B cell (primary cell): Measurements from ENCODE around the gene LIMCH1. TPM values are rescaled to one million over a fixed set of nuclear protein-coding genes. Genes with fewer than 3 reads are reported as not detected.

ENCODE experiments used
- ATAC-seq: fragments of 200-7000 bp; cut with Tn5 transposase; one replicate; pipeline ENCODE4 v1.10.0; 2021; ENCODE audit warnings: low read depth, mild to moderate bottlenecking, moderate number of reproducible peaks, moderate library complexity
- CTCF ChIA-PET: fragments of 350-600 bp; sonication (Branson Sonifier 250); formaldehyde crosslinking; loops from one replicate; lab custom pipeline; 2021; ENCODE audit warnings: antibody characterized with exemption, inconsistent platforms; lab: Charles Lee
- POLR2A ChIA-PET: fragments of 350-600 bp; sonication (Branson Sonifier 250); formaldehyde crosslinking; loops from one replicate; lab custom pipeline; 2021; ENCODE audit warnings: antibody characterized with exemption; lab: Charles Lee
- DNase-seq: peaks from one replicate; pipeline ENCODE4 v3.0.0; 2013
- H2AFZ ChIP-seq: 2 replicates; pipeline ENCODE4 v1.6.1; 2012; ENCODE audit warnings: mild to moderate bottlenecking, low read depth, low read length; ENCODE audit not compliant: insufficient read depth, poor library complexity, severe bottlenecking
- H3K27ac ChIP-seq, 2 donors: 1 replicate in 1 of 2; 2 replicates in 1 of 2; pipeline ENCODE4 v1.5.1; 2012 to 2013; ENCODE audit warnings: low read length in 2 of 2, mild to moderate bottlenecking in 2 of 2, moderate library complexity in 1 of 2
- H3K27me3 ChIP-seq, 4 experiments: fragments of 200-600 bp in 1 of 4; sonication (generic) in 1 of 4; replicated peaks in 1 of 4; 1 replicate in 2 of 4; 2 replicates in 2 of 4; pipeline versions ENCODE4 v1.6.1 to v1.7.0; 2013 to 2016; ENCODE audit warnings: low read length in 3 of 4, mild to moderate bottlenecking in 2 of 4, mixed read lengths in 1 of 4, moderate library complexity in 1 of 4; ENCODE audit not compliant: insufficient read depth in 4 of 4, control insufficient read depth in 3 of 4; ENCODE audit errors: control extremely low read depth in 1 of 4
- H3K36me3 ChIP-seq, 2 experiments: replicated peaks in 1 of 2; 1 replicate in 1 of 2; 2 replicates in 1 of 2; pipeline versions ENCODE4 v1.6.1 to v1.7.1; 2013; ENCODE audit warnings: low read length in 1 of 2; ENCODE audit not compliant: insufficient read depth in 2 of 2, control insufficient read depth in 1 of 2; ENCODE audit errors: control extremely low read depth in 1 of 2, extremely low read depth in 1 of 2
- H3K4me1 ChIP-seq, 2 donors: fragments of 200-600 bp in 1 of 2; sonication (generic) in 1 of 2; 1 replicate in 1 of 2; 2 replicates in 1 of 2; pipeline versions ENCODE4 v1.5.1 to v1.6.1; 2013 to 2017; ENCODE audit warnings: low read length in 2 of 2; ENCODE audit not compliant: control insufficient read depth in 2 of 2, insufficient read depth in 2 of 2
- H3K4me2 ChIP-seq: replicated peaks from 2 replicates; pipeline ENCODE3; 2012; ENCODE audit warnings: mild to moderate bottlenecking, low read depth, low read length; ENCODE audit not compliant: poor library complexity, severe bottlenecking
- H3K4me3 ChIP-seq, 5 experiments: fragments of 200-600 bp in 1 of 5; sonication (generic) in 1 of 5; 1 replicate in 3 of 5; 2 replicates in 2 of 5; pipeline versions ENCODE4 v1.5.1 to v1.7.0; 2011 to 2016; ENCODE audit warnings: low read length in 4 of 5, mild to moderate bottlenecking in 4 of 5, low read depth in 2 of 5, control low read depth in 1 of 5, moderate library complexity in 1 of 5; ENCODE audit not compliant: insufficient read depth in 1 of 5; ENCODE audit errors: control extremely low read depth in 1 of 5, extremely low read depth in 1 of 5
- H3K79me2 ChIP-seq: fragments of 200-600 bp; sonication (generic); one replicate; pipeline ENCODE4 v1.6.0; 2016; ENCODE audit warnings: low read length; ENCODE audit not compliant: control insufficient read depth, insufficient read depth
- H3K9ac ChIP-seq: fragments of 200-600 bp; sonication (generic); 2 replicates; pipeline ENCODE4 v1.6.1; 2017; ENCODE audit warnings: mild to moderate bottlenecking, low read length, moderate library complexity
- H3K9me3 ChIP-seq, 3 donors: one replicate each; pipeline versions ENCODE4 v1.6.1 to v1.7.1; 2013; ENCODE audit warnings: low read length in 2 of 3; ENCODE audit not compliant: control insufficient read depth in 2 of 3, insufficient read depth in 1 of 3; ENCODE audit errors: control extremely low read depth in 1 of 3
- H4K20me1 ChIP-seq: 2 replicates; pipeline ENCODE4 v1.6.0; 2012; ENCODE audit warnings: mild to moderate bottlenecking, low read length; ENCODE audit not compliant: insufficient read depth, control insufficient read depth, poor library complexity, severe bottlenecking
- H3K27ac Mint-ChIP-seq: one replicate; pipeline ENCODE4 v1.8.0; 2021; ENCODE audit warnings: mixed read lengths
- H3K27me3 Mint-ChIP-seq: one replicate; pipeline ENCODE4 v1.8.0; 2021; ENCODE audit warnings: mixed read lengths
- H3K4me1 Mint-ChIP-seq: one replicate; pipeline ENCODE4 v1.8.0; 2021; ENCODE audit warnings: mixed read lengths
- H3K4me3 Mint-ChIP-seq: one replicate; pipeline ENCODE4 v1.8.0; 2021; ENCODE audit warnings: mixed read lengths
- H3K9me3 Mint-ChIP-seq: one replicate; pipeline ENCODE4 v1.8.0; 2022; ENCODE audit warnings: mixed read lengths; ENCODE audit not compliant: insufficient read depth
- EZH2 ChIP-seq: IDR thresholded peaks from 2 replicates; pipeline ENCODE4 v1.6.1; 2012; ENCODE audit warnings: borderline replicate concordance, low read depth, mild to moderate bottlenecking, moderate library complexity, low read length; ENCODE audit not compliant: insufficient read depth, poor library complexity, severe bottlenecking
- WGBS: methylation state at CpG from one replicate; pipeline ENCODE4 v1.1.5; 2013; ENCODE audit warnings: missing lambda C conversion rate; ENCODE audit not compliant: insufficient coverage; 5-methylcytosine and 5-hydroxymethylcytosine counted together
- intact Hi-C: fragments of 100-400 bp; cut with micrococcal nuclease; formaldehyde crosslinking; loops from one replicate; pipeline ENCODE4 v1.10.0; 2022
- polyA plus RNA-seq: library from polyadenylated mRNA; depleted of rRNA; stranded (reverse); fragments of >200 nt; gene quantifications from 2 replicates; pipeline ENCODE4 v1.2.3, GENCODE V29; 2012
- total RNA-seq, 2 donors: library from RNA; stranded (reverse); fragments of 120-200 nt in 1 of 2; gene quantifications; 1 replicate in 1 of 2; 2 replicates in 1 of 2; pipeline versions ENCODE4 v1.2.3 to v1.2.4, GENCODE V29; 2013 to 2022
- TF ChIP-seq, protein P1 (sequence below): fragments of 200-600 bp; IDR thresholded peaks from one replicate; pipeline ENCODE4 v1.8.0; 2022; ENCODE audit warnings: antibody characterized with exemption, mild to moderate bottlenecking

Gene LIMCH1
- total and polyA plus RNA-seq, 2 donors (not counting 1 experiment from before 2014, with no cell fraction given) = not detected

DNA sequence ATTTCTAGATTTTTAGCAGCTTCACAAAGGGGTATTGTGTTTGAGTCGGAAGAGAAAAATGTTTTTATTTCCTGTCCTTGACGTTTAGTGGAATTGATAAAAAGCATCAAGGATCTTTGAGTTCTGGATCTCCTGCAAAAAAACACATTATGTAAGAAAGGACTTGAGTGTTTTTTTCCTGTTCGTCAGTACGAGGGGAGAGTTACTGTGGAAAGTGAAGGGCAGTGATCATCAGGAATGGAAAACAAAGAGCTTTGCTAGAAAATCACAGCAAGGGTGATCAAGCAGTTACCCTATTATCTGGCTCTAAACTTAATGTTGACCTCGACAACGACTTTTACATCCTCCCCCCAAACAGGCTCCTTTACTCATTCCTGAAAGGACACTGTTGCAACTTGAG, 7.3 kb downstream of the LIMCH1 start:
- CTCF ChIA-PET = no interaction called here
- POLR2A ChIA-PET = no interaction called here
- intact Hi-C loops = no loop called here

DNA sequence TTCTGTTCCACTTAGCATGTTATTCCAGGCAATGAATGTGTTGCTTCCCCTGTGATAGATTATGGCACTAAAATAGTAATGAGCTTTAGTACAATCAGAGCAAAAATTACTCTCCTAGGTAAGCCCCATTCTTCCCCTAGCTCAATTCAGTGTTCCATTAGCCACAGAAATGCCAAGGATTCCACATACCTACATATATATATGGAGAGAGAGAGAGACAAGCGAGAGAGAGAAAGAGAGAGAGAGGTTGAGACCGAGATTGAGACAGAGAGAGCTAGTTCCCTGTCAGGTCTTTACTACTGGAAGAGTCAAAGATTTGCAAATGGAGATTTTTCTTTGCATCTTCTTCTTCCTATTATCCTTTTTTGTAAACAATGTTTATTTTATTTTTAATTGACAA, 8.7 kb downstream of the LIMCH1 start:
- Histone ChIP-seq H3K27me3 (no peaks in the 10 kb centered on the region), H2AFZ (no peak overlapping the region), H3K4me2 (no peak overlapping the region), H3K4me3 (no peak overlapping the region), H3K79me2 (no peaks in the 10 kb centered on the region), H3K27ac (no peak overlapping the region), H3K9ac (no peak overlapping the region), H3K36me3 (no peaks in the 10 kb centered on the region), H3K9me3 (no peaks in the 10 kb centered on the region), H3K4me1 (no peaks in the 10 kb centered on the region), H4K20me1 (no peaks in the 10 kb centered on the region)
- intact Hi-C loops = no loop called here
- Mint-ChIP-seq H3K4me3 (no peak overlapping the region), H3K27me3 (no peaks in the 10 kb centered on the region), H3K9me3 (no peaks in the 10 kb centered on the region), H3K4me1 (no peaks in the 10 kb centered on the region), H3K27ac (no peak overlapping the region)
- CTCF ChIA-PET = no interaction called here
- TF ChIP-seq EZH2 = no peak
- TF ChIP-seq, protein P1, sequence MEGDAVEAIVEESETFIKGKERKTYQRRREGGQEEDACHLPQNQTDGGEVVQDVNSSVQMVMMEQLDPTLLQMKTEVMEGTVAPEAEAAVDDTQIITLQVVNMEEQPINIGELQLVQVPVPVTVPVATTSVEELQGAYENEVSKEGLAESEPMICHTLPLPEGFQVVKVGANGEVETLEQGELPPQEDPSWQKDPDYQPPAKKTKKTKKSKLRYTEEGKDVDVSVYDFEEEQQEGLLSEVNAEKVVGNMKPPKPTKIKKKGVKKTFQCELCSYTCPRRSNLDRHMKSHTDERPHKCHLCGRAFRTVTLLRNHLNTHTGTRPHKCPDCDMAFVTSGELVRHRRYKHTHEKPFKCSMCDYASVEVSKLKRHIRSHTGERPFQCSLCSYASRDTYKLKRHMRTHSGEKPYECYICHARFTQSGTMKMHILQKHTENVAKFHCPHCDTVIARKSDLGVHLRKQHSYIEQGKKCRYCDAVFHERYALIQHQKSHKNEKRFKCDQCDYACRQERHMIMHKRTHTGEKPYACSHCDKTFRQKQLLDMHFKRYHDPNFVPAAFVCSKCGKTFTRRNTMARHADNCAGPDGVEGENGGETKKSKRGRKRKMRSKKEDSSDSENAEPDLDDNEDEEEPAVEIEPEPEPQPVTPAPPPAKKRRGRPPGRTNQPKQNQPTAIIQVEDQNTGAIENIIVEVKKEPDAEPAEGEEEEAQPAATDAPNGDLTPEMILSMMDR = no peak
- POLR2A ChIA-PET = no interaction called here
- no CpG with 5 or more reads among the region's 2 CpGs for WGBS
- ATAC-seq = no peak
- DNase-seq = no peak

More for the DNA sequence above, 7.3 kb downstream of the LIMCH1 start:
- no peaks in the 10 kb centered on the region for H3K9me3 ChIP-seq
- no peak overlapping the region for H2AFZ ChIP-seq
- TF ChIP-seq, protein P1 = no peak
- TF ChIP-seq EZH2 = no peak
- ATAC-seq (no peak), DNase-seq (no peak)
- H4K20me1 ChIP-seq = no peaks in the 10 kb centered on the region
- no peaks in the 10 kb centered on the region for H3K79me2 ChIP-seq
- H3K4me1 ChIP-seq = no peaks in the 10 kb centered on the region
- H3K4me3 ChIP-seq = no peak overlapping the region
- WGBS = no CpG with 5 or more reads among the region's 6 CpGs
- no peak overlapping the region for H3K4me2 ChIP-seq
- H3K27ac ChIP-seq = no peak overlapping the region
- no peaks in the 10 kb centered on the region for H3K4me1 Mint-ChIP-seq
- no peak overlapping the region for H3K4me3 Mint-ChIP-seq
- no peak overlapping the region for H3K9ac ChIP-seq
- H3K9me3 Mint-ChIP-seq = no peaks in the 10 kb centered on the region
- H3K36me3 ChIP-seq = no peaks in the 10 kb centered on the region
- no peaks in the 10 kb centered on the region for H3K27me3 ChIP-seq
- no peaks in the 10 kb centered on the region for H3K27me3 Mint-ChIP-seq
- no peak overlapping the region for H3K27ac Mint-ChIP-seq
